HG02610 (cell line): ENCODE results near the gene EDDM13.
"Not testable (repeated sequence)": the region's sequence is repeated elsewhere in the genome, so short reads cannot be mapped to it uniquely, and the experiment has no call there.

ENCODE experiments used
- ATAC-seq: cut with Tn5 transposase; IDR thresholded peaks from one replicate; pipeline ENCODE4 v1.9.1; 2021; ENCODE audit warnings: mild to moderate bottlenecking, moderate library complexity; ENCODE audit not compliant: unreplicated experiment

Gene EDDM13

GRCh38 chr19:56319991-56320390, 47.4 kb downstream of the EDDM13 start:
- ATAC-seq: no peak

- ATAC-seq: no peak
Observed at GRCh38 chr19:56321254-56321988, 48.9 kb downstream of the EDDM13 start.

GRCh38 chr19:56321989-56322440, 49.5 kb downstream of the EDDM13 start:
- ATAC-seq: no peak

- ATAC-seq: no peak
Observed at GRCh38 chr19:56324436-56324835, 51.9 kb downstream of the EDDM13 start.

GRCh38 chr19:56332695-56333094, 60.1 kb downstream of the EDDM13 start:
- ATAC-seq: no peak

- no peak for ATAC-seq
Observed at GRCh38 chr19:56333506-56333905, 61.0 kb downstream of the EDDM13 start.

- not testable (repeated sequence) for ATAC-seq
Observed at GRCh38 chr19:56335371-56335770, 62.8 kb downstream of the EDDM13 start.

GRCh38 chr19:56337077-56337476, 64.5 kb downstream of the EDDM13 start:
- not testable (repeated sequence) for ATAC-seq

GRCh38 chr19:56339031-56339430, 66.5 kb downstream of the EDDM13 start:
- not testable (repeated sequence) for ATAC-seq

- no peak for ATAC-seq
Observed at GRCh38 chr19:56341948-56342347, 69.4 kb downstream of the EDDM13 start.

GRCh38 chr19:56347163-56347778, 74.7 kb downstream of the EDDM13 start:
- no peak for ATAC-seq

- ATAC-seq: no peak
Observed at GRCh38 chr19:56348289-56348877, 75.8 kb downstream of the EDDM13 start.

- no peak for ATAC-seq
Observed at GRCh38 chr19:56350416-56351045, 78.0 kb downstream of the EDDM13 start.

- no peak for ATAC-seq
Observed at GRCh38 chr19:56351208-56351607, 78.7 kb downstream of the EDDM13 start.

- ATAC-seq: no peak
Observed at GRCh38 chr19:56355517-56355916, 83.0 kb downstream of the EDDM13 start.

GRCh38 chr19:56356944-56357343, 84.4 kb downstream of the EDDM13 start:
- no peak for ATAC-seq
